Neural cell (in vitro differentiated cells): Measurements from ENCODE around the gene MIA2. TPM values are rescaled to one million over a fixed set of nuclear protein-coding genes. Genes with fewer than 3 reads are reported as not detected.

Experiments
- H2AFZ ChIP-seq: fragments of 200-600, 300-800 bp; sonication (generic), shearing (Covaris generic); 2 replicates; pipeline ENCODE4 v1.6.0; 2014; ENCODE audit warnings: low read depth, mild to moderate bottlenecking, antibody characterized with exemption, low read length, moderate library complexity
- H3F3A ChIP-seq: fragments of 200-600 bp; shearing (Covaris generic); 2 replicates; pipeline ENCODE4 v1.6.1; 2016; ENCODE audit warnings: mild to moderate bottlenecking, moderate library complexity, mixed read lengths, antibody characterized with exemption, low read length; ENCODE audit not compliant: insufficient read depth, poor library complexity, severe bottlenecking
- H3K27ac ChIP-seq: fragments of 200-600, 300-800 bp; sonication (generic), shearing (Covaris generic); 2 replicates; pipeline ENCODE4 v1.5.1; 2014; ENCODE audit warnings: mild to moderate bottlenecking, low read length, moderate library complexity
- H3K27me3 ChIP-seq: fragments of 300-800, 200-600 bp; sonication (generic), shearing (Covaris generic); 2 replicates; pipeline ENCODE4 v1.6.0; 2014; ENCODE audit warnings: mild to moderate bottlenecking, low read depth, low read length, moderate library complexity; ENCODE audit not compliant: insufficient read depth
- H3K36me3 ChIP-seq: fragments of 300-800, 200-600 bp; sonication (generic), shearing (Covaris generic); 2 replicates; pipeline ENCODE4 v1.5.1; 2014; ENCODE audit warnings: mild to moderate bottlenecking, antibody characterized with exemption, low read length, moderate library complexity; ENCODE audit not compliant: insufficient read depth
- H3K4me2 ChIP-seq: fragments of 300-800, 200-600 bp; sonication (generic), shearing (Covaris generic); 2 replicates; pipeline ENCODE4 v1.6.0; 2014; ENCODE audit warnings: mild to moderate bottlenecking, low read length
- H3K4me3 ChIP-seq: fragments of 300-800, 200-600 bp; sonication (generic), shearing (Covaris generic); 2 replicates; pipeline ENCODE4 v1.5.1; 2014; ENCODE audit warnings: mild to moderate bottlenecking, low read length, moderate library complexity
- H3K79me2 ChIP-seq: fragments of 200-600 bp; shearing (Covaris generic); replicated peaks from 2 replicates; pipeline ENCODE4 v1.6.0; 2014; ENCODE audit warnings: mild to moderate bottlenecking, low read length, moderate library complexity; ENCODE audit not compliant: insufficient read depth
- H3K9ac ChIP-seq: fragments of 300-800, 200-600 bp; sonication (generic), shearing (Covaris generic); 2 replicates; pipeline ENCODE4 v1.6.1; 2016; ENCODE audit warnings: mild to moderate bottlenecking, low read length, mixed read lengths
- H3K9me2 ChIP-seq: fragments of 200-600 bp; shearing (Covaris generic); 2 replicates; pipeline ENCODE4 v1.6.1; 2016; ENCODE audit warnings: mild to moderate bottlenecking, low read length, mixed read lengths; ENCODE audit not compliant: insufficient read depth
- H3K9me3 ChIP-seq: fragments of 200-600, 300-800 bp; sonication (generic), shearing (Covaris generic); 2 replicates; pipeline ENCODE4 v1.6.1; 2016; ENCODE audit warnings: mild to moderate bottlenecking, mixed run types, low read length, moderate library complexity, mixed read lengths
- H4K20me1 ChIP-seq: fragments of 200-600 bp; shearing (Covaris generic); 2 replicates; pipeline ENCODE4 v1.6.1; 2016; ENCODE audit warnings: mild to moderate bottlenecking, mixed run types; ENCODE audit not compliant: insufficient read depth
- CTCF ChIP-seq: fragments of 450-650 bp; IDR thresholded peaks from 2 replicates; pipeline ENCODE4 v1.5.1; 2014; ENCODE audit warnings: antibody characterized with exemption, mild to moderate bottlenecking, moderate library complexity; ENCODE audit not compliant: poor library complexity, severe bottlenecking
- EP300 ChIP-seq: fragments of 450-650 bp; conservative IDR thresholded peaks from 2 replicates; pipeline ENCODE4 v1.6.1; 2014; ENCODE audit warnings: antibody characterized with exemption, mild to moderate bottlenecking, moderate library complexity; ENCODE audit not compliant: poor library complexity, severe bottlenecking
- EZH2 ChIP-seq: fragments of 200-600, 300-800 bp; shearing (Covaris generic), sonication (generic); IDR thresholded peaks from 2 replicates; pipeline ENCODE4 v1.6.1; 2014; ENCODE audit warnings: antibody characterized with exemption, low read length, borderline replicate concordance, mild to moderate bottlenecking; ENCODE audit not compliant: insufficient read depth, poor library complexity, severe bottlenecking
- MXI1 ChIP-seq: fragments of 450-650 bp; conservative IDR thresholded peaks from 2 replicates; pipeline ENCODE4 v1.6.1; 2014; ENCODE audit warnings: antibody characterized with exemption, mild to moderate bottlenecking; ENCODE audit not compliant: poor library complexity, severe bottlenecking
- POLR2AphosphoS5 ChIP-seq: IDR thresholded peaks from 2 replicates; pipeline ENCODE4 v1.6.1; 2012
- RAD21 ChIP-seq: fragments of 450-650 bp; conservative IDR thresholded peaks from 2 replicates; pipeline ENCODE4 v1.6.1; 2014; ENCODE audit warnings: antibody characterized with exemption, mild to moderate bottlenecking, moderate library complexity
- REST ChIP-seq: IDR thresholded peaks from 2 replicates; pipeline ENCODE4 v1.6.1; 2012; ENCODE audit warnings: borderline replicate concordance
- SMC3 ChIP-seq: fragments of 450-650 bp; conservative IDR thresholded peaks from 2 replicates; pipeline ENCODE4 v1.6.1; 2014; ENCODE audit warnings: antibody characterized with exemption, mild to moderate bottlenecking, moderate library complexity; ENCODE audit not compliant: poor library complexity
- TAF1 ChIP-seq: IDR thresholded peaks from 2 replicates; pipeline ENCODE4 v1.6.1; 2012; ENCODE audit warnings: low read depth
- polyA plus RNA-seq: library from polyadenylated mRNA; depleted of rRNA; stranded (reverse); fragments of >200 nt; gene quantifications from 2 replicates; pipeline ENCODE4 v1.2.3, GENCODE V29; 2014

The MIA2 gene
- polyA plus RNA-seq, 1 donor from 2014 or later: 17.7 TPM

GRCh38 chr14:39422243-39422642 lies 188.5 kb downstream of the MIA2 start:
- Histone ChIP-seq H3F3A (no peaks in the 10 kb centered on the region), H3K9me2 (no peaks in the 10 kb centered on the region), H3K4me3 (no peak overlapping the region), H3K27ac (no peak overlapping the region), H4K20me1 (no peaks in the 10 kb centered on the region), H3K9me3 (peaks cover under 1% of the 10 kb centered on the region), H2AFZ (no peak overlapping the region), H3K36me3 (no peaks in the 10 kb centered on the region), H3K4me2 (no peak overlapping the region), H3K27me3 (no peaks in the 10 kb centered on the region), H3K9ac (no peak overlapping the region), H3K79me2 (peaks cover 53% of the 10 kb centered on the region)
- TF ChIP-seq RAD21 (no peak), EP300 (no peak), POLR2AphosphoS5 (no peak)

GRCh38 chr14:39423793-39424192 lies 190.1 kb downstream of the MIA2 start:
- no peak overlapping the region for H3K9ac ChIP-seq
- TF ChIP-seq RAD21: no peak
- no peak for TF ChIP-seq TAF1
- TF ChIP-seq SMC3: no peak
- TF ChIP-seq POLR2AphosphoS5: no peak
- no peak for TF ChIP-seq EZH2
- TF ChIP-seq EP300: no peak
- TF ChIP-seq CTCF: no peak
- no peak for TF ChIP-seq REST
- TF ChIP-seq MXI1: no peak
- H3F3A ChIP-seq: no peaks in the 10 kb centered on the region
- peaks cover 68% of the 10 kb centered on the region for H3K79me2 ChIP-seq
- H3K27ac ChIP-seq: no peak overlapping the region
- H3K36me3 ChIP-seq: no peaks in the 10 kb centered on the region
- H4K20me1 ChIP-seq: peaks cover 2% of the 10 kb centered on the region
- no peaks in the 10 kb centered on the region for H3K27me3 ChIP-seq
- no peak overlapping the region for H2AFZ ChIP-seq
- no peaks in the 10 kb centered on the region for H3K9me3 ChIP-seq
- H3K4me2 ChIP-seq: no peak overlapping the region
- no peak overlapping the region for H3K4me3 ChIP-seq
- H3K9me2 ChIP-seq: no peaks in the 10 kb centered on the region

- H4K20me1 ChIP-seq: peaks cover 8% of the 10 kb centered on the region
- peaks cover 81% of the 10 kb centered on the region for H3K79me2 ChIP-seq
- H3K27ac ChIP-seq: no peak overlapping the region
- H3K4me2 ChIP-seq: no peak overlapping the region
- no peak for TF ChIP-seq REST
- no peak for TF ChIP-seq MXI1
- TF ChIP-seq CTCF: no peak
- no peak for TF ChIP-seq RAD21
- no peak for TF ChIP-seq EP300
- TF ChIP-seq SMC3: no peak
- no peak for TF ChIP-seq POLR2AphosphoS5
- TF ChIP-seq TAF1: no peak
- no peak for TF ChIP-seq EZH2
- H3K27me3 ChIP-seq: no peaks in the 10 kb centered on the region
- no peaks in the 10 kb centered on the region for H3F3A ChIP-seq
- H3K9me2 ChIP-seq: no peaks in the 10 kb centered on the region
- H3K9ac ChIP-seq: no peak overlapping the region
- H2AFZ ChIP-seq: no peak overlapping the region
- no peaks in the 10 kb centered on the region for H3K36me3 ChIP-seq
- no peaks in the 10 kb centered on the region for H3K9me3 ChIP-seq
- H3K4me3 ChIP-seq: no peak overlapping the region
These were observed 192.2 kb downstream of the MIA2 start for GRCh38 chr14:39425947-39426346.
